NOMO-1 (cell line): Measurements from ENCODE around the gene CIAPIN1.

Source experiments
- DNase-seq, 2 experiments: peaks; one replicate each; lab custom pipeline; 2025; ENCODE audit not compliant: unreplicated experiment in 2 of 2; lab: John Stamatoyannopoulos, UW

The CIAPIN1 gene

GRCh38 chr16:57384248-57385070, 62.7 kb downstream of the CIAPIN1 start:
- peak; percentile 62 to 70 for DNase-seq

DNA sequence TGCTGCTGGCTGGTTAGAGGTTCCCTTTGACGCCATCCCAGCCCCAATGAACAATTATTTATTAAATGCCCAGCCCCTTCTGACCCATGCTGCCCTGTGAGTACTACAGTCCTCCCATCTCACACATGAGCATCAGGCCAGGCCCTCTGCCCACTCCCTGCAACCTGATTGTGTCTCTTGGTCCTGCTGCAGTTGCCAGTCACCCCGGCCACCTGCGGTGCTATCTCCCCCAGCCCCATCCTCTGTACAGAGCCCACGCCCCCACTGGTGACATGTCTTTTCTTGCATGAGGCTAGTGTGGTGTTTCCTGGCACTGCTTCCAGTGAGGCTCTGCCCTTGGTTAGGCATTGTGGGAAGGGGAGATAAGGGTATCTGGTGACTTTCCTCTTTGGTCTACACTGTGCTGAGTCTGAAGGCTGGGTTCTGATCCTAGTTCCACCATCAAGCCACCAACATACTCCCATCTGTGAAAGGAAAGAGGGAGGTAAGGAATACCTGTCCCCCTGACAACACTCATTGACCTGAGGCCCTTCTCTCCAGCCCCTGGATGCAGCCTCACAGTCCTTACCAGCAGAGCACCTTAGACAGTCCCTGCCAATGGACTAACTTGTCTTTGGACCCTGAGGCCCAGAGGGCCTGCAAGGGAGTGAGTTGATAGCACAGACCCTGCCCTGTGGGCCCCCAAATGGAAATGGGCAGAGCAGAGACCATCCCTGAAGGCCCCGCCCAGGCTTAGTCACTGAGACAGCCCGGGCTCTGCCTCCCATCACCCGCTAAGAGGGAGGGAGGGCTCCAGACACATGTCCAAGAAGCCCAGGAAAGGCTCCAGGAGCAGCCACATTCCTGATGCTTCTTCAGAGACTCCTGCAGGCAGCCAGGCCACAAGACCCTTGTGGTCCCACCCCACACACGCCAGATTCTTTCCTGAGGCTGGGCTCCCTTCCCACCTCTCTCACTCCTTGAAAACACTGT, 63.6 kb downstream of the CIAPIN1 start:
- no peak for DNase-seq

- no peak for DNase-seq
These were observed 64.5 kb downstream of the CIAPIN1 start for GRCh38 chr16:57382535-57383275.

- DNase-seq, result no peak
These were observed 65.2 kb downstream of the CIAPIN1 start for GRCh38 chr16:57381791-57382534.

- DNase-seq, result no peak
These were observed 66.3 kb downstream of the CIAPIN1 start for GRCh38 chr16:57380671-57381462.

DNA sequence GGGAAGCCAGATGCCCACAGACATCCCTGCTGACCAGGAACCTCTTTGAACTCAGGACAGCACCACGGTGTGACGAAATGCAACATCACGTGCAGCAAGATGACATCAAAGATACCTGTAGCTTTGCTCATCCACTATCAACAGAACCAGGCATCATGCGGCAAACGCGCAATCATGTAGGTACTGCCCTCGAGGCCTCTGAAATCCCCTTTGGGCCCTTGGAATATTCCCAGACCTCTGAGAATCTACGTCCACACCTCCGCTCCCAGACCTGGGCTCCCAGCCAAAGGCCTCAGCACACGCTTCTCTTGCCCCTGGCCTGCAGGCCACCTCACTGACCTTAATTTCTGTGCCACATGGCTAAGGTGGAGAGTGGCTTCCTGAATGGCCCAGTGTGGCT, 67.6 kb downstream of the CIAPIN1 start:
- no peak for DNase-seq
